Measurements from ENCODE around the gene GRIN2C.

GRIN2C gene

GRCh38 chr17:74875977-74876593 is 16.4 kb upstream of the GRIN2C start:
- TF ChIP-seq CTCF (conservative IDR thresholded peaks at IDR 0.05): no peak
- no peak overlapping the region for H3K27ac ChIP-seq

GRCh38 chr17:74875155-74875976 is 15.7 kb upstream of the GRIN2C start:
- no peak overlapping the region for H3K27ac ChIP-seq
- no peak for TF ChIP-seq CTCF (conservative IDR thresholded peaks at IDR 0.05)

GRCh38 chr17:74874615-74875037 is 14.9 kb upstream of the GRIN2C start:
- no peak overlapping the region; the same call in 1 of the 2 replicates for H3K27ac ChIP-seq
- TF ChIP-seq CTCF (conservative IDR thresholded peaks at IDR 0.05): no peak

GRCh38 chr17:74873874-74874614 is 14.4 kb upstream of the GRIN2C start:
- no peak for TF ChIP-seq CTCF (conservative IDR thresholded peaks at IDR 0.05)
- peak overlapping the region; percentile 78 for H3K27ac ChIP-seq

- H3K27ac ChIP-seq: peak overlapping the region; percentile 78
- TF ChIP-seq CTCF (conservative IDR thresholded peaks at IDR 0.05): no peak
Measured at GRCh38 chr17:74873037-74873873, 13.6 kb upstream of the GRIN2C start.

GRCh38 chr17:74872313-74873036 is 12.8 kb upstream of the GRIN2C start, which contains the start of gene FDXR:
FDXR (minus strand) TSS chr17:74872994; CDS start chr17:74872944, 50 bp downstream.
- TF ChIP-seq CTCF (conservative IDR thresholded peaks at IDR 0.05): no peak
- H3K27ac ChIP-seq: peak within 1 kb of the TSS; percentile 78
